ENCODE data around the gene ZBED6.

ZBED6 gene

GRCh38 chr1:203796236-203796605 is 798 bp downstream of the ZBED6 start:
- no peak for TF ChIP-seq CTCF (IDR thresholded peaks at IDR 0.05; ENCODE audit: control extremely low read depth, extremely low read depth, low read depth, missing control alignments)
- CTCF ChIA-PET: no interaction called here
- DNase-seq (ENCODE audit: extremely low spot score): no peak
- POLR2A ChIA-PET: no interaction called here

- ChIA-PET POLR2A (interaction anchor here (0.6 to 1.1 kb wide), 2 partner anchors 33 to 46 kb away, joined by 3 to 4 read pairs; partner anchors contain the start of gene LAX1), CTCF (no interaction called here)
- DNase-seq (ENCODE audit: extremely low spot score): no peak
- no peak for TF ChIP-seq CTCF (IDR thresholded peaks at IDR 0.05; ENCODE audit: control extremely low read depth, extremely low read depth, low read depth, missing control alignments)
These were observed 1.8 kb downstream of the ZBED6 start for GRCh38 chr1:203797216-203797615.

GRCh38 chr1:203797948-203798655 is 2.7 kb downstream of the ZBED6 start:
- CTCF ChIA-PET: no interaction called here
- POLR2A ChIA-PET: interaction anchor here (1.1 kb wide), 1 partner anchor 33 kb away, joined by 3 read pairs; the partner anchor contains the start of gene LAX1
- no peak for TF ChIP-seq CTCF (IDR thresholded peaks at IDR 0.05; ENCODE audit: control extremely low read depth, extremely low read depth, low read depth, missing control alignments)
- DNase-seq (ENCODE audit: extremely low spot score): no peak

- no peak for TF ChIP-seq CTCF (IDR thresholded peaks at IDR 0.05; ENCODE audit: control extremely low read depth, extremely low read depth, low read depth, missing control alignments)
- ChIA-PET CTCF (interaction anchor here (1.1 kb wide), 1 partner anchor 97 kb away, joined by 3 read pairs; no protein-coding TSS in a partner anchor), POLR2A (no interaction called here)
- DNase-seq (ENCODE audit: extremely low spot score): no peak
These were observed 3.7 kb downstream of the ZBED6 start for GRCh38 chr1:203799157-203799556.

GRCh38 chr1:203799971-203800370 is 4.5 kb downstream of the ZBED6 start:
- ChIA-PET CTCF (interaction anchor here (1.1 kb wide), 1 partner anchor 97 kb away, joined by 3 read pairs; no protein-coding TSS in a partner anchor), POLR2A (interaction anchor here (0.8 kb wide), 1 partner anchor 8 kb away, joined by 3 read pairs; no protein-coding TSS in a partner anchor)

GRCh38 chr1:203805689-203806088 is 10.3 kb downstream of the ZBED6 start:
- DNase-seq (ENCODE audit: extremely low spot score): no peak
- POLR2A ChIA-PET: interaction anchor here (0.6 kb wide), 1 partner anchor 13 kb away, joined by 5 read pairs; no protein-coding TSS in a partner anchor
- CTCF ChIA-PET: interaction anchor here (2.1 kb wide), 1 partner anchor 32 kb away, joined by 8 read pairs; no protein-coding TSS in a partner anchor
- TF ChIP-seq CTCF (IDR thresholded peaks at IDR 0.05; ENCODE audit: control extremely low read depth, extremely low read depth, low read depth, missing control alignments): no peak

More at GRCh38 chr1:203799971-203800370, 4.5 kb downstream of the ZBED6 start:
- no peak for TF ChIP-seq CTCF (IDR thresholded peaks at IDR 0.05; ENCODE audit: control extremely low read depth, extremely low read depth, low read depth, missing control alignments)
- DNase-seq (ENCODE audit: extremely low spot score): no peak

All from GM10248 (cell line).